Activated CD8-positive, alpha-beta memory T cell treated with anti-CD3 and anti-CD28 coated beads for 24 hours (primary cell): ENCODE results near the gene TSGA10IP.

Source experiments
- DNase-seq: peaks from one replicate; pipeline ENCODE4 v3.0.0-alpha.2; 2020

Gene TSGA10IP

GRCh38 chr11:65945430-65945911 is at the start of gene TSGA10IP:
Gene TSGA10IP, plus strand, starts transcription at chr11:65945480. Its CDS starts 196 bp downstream, at chr11:65945676.
- no peak for DNase-seq

DNA sequence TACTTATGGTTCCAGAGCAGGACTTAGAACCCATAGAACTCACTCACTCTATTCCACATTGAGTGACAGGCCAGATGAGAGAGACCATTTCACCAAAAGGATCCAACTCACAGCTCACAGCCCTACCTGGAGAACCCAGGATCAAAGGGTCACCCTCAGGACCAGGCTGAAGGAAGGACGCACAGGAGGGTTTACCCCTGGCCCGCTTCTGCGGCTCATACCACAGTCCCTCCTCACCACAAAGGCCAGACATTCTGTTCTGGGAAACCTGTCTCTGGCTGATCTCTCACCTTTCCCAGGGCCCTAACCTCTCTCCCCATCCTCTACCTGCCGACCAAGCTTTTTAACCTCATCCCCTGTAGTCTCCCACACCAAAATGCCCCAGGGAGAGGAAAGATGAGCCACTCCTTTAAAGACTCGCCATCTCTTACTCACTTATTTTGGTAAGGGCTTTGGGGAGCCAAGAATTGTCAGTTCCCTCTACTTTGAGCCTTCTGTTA is 49.7 kb upstream of the TSGA10IP start:
- DNase-seq: no peak

DNA sequence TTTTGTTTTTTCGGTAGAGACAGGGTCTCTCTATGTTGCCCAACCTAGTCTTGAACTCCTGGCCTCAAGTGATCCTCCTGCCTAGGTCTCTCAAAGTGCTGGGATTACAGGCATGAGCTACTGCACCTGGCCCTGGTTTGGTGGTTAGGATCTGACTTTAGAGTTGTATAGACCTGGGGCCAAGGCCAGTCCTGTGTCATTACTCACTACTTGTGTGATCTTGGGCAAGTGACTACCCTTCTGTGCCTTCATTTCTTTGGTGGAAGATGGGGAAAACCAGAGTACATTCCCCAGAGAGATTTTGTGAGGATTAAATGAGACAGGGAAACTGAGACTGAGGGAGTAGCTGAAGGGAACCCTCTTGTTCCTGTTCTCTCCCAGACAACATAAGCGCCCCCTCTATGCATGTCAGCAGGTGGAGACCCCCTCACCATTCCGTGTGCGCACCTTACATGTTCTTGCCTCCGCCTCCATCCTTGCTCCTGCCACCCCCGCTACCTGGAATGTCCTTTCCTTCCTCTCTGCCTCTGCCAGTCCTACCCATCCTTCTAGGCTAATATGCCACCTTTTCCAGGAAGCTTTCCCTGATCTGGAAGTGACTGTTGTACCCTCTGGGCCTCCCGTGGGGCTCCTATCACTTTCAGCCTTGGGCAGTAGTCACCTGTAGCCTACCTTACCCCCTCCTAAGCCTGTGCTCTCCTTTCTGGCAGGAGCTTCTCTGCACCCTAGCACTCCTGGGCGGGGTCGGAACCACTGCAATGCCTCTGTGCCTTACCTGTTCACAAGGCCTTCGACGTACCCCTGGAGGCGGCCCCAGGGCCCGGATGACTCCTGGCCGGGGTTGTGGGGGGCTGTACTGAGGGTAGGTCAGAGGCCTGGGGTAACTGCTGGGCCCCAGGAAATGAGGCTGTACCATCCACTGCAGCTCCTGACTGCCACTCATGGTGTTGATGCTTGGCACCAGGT is 49.0 kb upstream of the TSGA10IP start:
- no peak for DNase-seq

- DNase-seq: no peak
Measured at GRCh38 chr11:65897020-65897471, 48.2 kb upstream of the TSGA10IP start.

- DNase-seq: no peak
Measured at GRCh38 chr11:65898656-65899355, 46.5 kb upstream of the TSGA10IP start.

GRCh38 chr11:65899356-65900124 is 45.7 kb upstream of the TSGA10IP start:
- peak; percentile 90 for DNase-seq

DNA sequence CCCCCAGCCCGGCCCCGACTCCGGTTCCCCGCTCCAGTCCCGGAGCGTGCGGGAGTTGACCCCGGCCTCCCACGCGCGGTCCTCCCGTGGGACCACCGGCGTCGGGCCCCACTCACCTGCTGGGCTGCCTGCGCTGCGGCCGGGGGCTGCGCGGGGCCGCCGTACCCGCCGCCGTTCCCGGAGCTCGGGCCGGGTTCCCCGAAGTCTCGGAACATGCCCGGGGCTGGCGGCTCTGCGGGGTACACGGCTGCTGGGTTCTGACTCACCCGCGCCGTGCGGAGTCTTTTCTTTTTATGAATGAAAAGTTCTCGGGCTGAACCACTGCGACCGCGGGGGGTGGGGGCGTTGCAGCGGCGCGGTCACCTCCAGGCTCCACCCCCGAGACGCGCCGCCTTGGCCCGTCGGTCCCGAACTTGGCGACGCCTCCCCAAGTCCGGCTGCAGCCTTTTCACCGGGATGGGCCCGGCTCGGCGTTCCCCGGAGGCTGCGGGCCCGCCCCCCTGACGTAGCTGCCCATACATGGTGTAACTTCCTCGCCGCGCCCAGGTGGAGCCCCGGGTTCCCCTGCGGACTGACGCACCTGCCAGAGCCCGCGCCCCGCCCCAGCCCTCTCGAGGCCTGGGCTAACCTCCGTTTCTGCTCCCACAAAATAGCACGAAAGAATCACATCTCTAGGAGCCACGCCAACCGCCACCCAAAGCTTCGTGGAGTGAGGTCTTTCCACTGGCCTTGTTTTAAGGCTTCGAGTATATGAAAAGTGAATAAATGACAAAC is 45.0 kb upstream of the TSGA10IP start, which contains the start of gene FOSL1:
FOSL1 (minus strand) TSS at position 264 of the 774 bp plus-strand sequence; CDS start at position 215, 49 bp downstream.
- DNase-seq: peak; percentile 96

DNA sequence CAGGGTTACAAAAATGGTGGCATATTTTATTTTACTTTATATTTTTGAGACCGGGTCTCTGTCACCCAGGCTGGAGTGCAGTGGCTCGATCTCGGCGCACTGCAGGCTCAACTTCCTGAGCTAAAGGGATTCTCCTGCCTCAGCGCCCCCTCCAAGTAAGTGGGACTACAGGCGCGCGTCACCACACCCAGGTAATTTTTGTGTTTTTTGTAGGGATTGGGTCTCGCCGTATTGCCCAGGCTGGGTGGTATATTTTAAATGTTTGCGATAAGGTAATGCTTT is 44.4 kb upstream of the TSGA10IP start:
- DNase-seq: no peak

DNA sequence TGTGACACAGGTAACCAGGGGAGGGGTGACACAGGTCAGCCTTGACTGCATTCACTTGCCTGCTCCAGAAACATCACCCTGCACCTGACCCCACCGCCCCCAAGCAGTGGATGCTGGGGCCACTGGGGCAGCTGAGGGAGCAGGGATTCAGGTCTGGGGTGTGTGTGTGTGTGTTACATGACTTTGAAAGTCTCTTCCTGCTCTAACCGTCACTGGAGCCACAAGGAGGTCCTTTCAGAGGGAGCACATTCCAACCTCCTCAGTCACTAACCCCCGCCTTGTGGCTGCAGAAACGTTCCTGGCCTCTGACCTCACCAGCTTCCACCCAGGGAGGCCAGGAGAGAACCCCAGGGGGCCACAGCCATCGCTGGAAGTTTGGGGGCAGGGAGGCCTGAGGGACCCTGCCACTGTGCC is 42.2 kb upstream of the TSGA10IP start:
- DNase-seq: no peak

DNA sequence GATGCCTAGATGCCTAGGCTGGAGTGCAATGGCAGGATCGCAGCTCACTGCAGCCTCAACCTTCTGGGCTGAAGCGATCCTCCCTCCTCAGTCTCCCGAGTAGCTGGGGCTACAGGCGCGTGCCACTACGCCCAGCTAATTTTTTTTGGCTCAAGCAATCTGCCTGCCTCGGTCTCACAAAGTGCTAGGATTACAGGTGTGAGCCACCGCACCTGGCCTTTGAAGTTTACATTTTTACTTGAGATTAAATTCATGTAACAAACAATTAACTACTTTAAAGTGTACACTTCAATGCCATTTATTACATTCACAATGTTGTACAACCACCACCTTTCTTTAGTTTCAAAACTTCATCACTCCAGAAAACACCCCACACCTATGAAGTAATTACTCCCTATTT is 41.6 kb upstream of the TSGA10IP start:
- no peak for DNase-seq

DNA sequence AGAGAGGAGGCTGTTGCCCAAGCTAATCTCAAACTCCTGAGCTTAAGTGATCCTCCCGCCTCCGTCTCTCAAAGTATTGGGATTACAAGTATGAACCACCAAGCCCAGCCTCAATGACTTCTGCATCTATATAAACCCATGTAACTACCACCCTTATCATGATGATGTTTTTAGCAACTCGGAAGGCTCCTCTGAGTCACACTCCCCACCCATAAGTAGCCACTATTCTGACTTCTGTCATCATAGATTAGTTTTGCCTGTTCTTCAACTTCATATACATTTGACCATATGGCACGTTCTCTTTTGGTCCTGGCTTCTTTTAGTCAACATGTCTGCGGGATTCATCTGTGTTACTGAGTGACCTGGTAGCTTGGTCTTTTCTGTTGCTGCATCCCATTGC is 38.7 kb upstream of the TSGA10IP start:
- no peak for DNase-seq

DNA sequence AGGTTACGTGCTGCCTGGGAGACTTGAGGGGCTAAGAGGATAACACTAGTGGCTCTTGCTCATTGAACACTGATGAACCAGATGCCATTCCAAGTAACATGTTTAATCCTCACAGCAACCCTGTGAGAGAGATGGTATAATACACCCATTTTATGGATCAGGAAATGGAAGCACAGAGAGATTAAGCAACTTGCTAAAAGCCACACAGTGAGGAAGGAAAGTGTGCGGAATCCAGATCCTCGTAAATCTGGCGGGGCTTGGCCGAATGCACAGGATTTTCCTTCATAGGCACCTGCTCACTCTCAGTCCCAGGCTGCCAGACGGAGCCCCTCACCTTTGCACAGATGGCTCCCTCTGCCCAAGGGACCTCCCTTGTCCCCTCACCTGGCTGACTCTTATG is 37.4 kb upstream of the TSGA10IP start:
- no peak for DNase-seq

DNA sequence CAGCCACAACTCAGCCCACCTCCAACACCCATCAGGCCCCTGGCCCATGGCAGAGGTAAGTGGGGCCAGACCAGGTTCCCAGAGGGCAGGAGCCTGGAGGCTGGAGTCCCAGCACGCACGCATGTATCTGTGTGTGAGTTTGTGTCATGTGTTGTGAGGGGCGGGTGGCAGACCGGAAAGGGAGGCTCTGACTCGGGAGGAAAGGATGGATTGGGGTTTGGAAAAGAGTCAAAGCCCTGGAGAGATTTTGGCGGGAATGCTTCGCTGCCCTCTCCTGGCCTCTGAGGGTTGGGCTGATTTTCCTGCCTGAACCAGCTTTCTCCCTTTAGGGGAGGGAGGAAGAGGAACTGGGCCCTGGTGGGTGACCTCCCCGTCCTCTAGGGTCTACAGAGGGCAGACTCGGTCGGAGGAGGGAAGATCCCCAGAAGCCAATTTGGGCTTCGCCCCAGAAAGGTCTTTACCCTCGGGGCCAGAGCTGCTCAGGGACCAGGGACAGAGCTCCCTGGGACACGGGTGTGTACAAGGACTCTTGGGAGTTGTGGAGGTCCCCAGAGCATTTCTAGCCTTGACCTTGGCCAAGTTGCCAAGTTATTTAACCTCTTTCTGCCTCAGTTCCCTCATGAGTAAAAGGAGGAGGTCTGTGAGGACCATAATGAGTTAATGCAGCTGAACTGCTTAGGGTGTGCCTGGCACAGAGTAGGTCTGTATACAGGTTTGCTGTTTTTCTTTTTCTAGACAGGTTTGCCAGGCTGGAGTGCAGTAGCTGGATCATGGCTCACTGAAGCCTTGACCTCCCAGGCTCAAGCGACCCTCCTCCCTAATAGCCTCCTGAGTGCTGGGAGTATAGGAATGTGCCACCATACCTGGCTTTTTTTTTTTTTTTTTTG is 33.4 kb upstream of the TSGA10IP start:
- DNase-seq: no peak

- DNase-seq: no peak
Measured at GRCh38 chr11:65912845-65913244, 32.4 kb upstream of the TSGA10IP start.

DNA sequence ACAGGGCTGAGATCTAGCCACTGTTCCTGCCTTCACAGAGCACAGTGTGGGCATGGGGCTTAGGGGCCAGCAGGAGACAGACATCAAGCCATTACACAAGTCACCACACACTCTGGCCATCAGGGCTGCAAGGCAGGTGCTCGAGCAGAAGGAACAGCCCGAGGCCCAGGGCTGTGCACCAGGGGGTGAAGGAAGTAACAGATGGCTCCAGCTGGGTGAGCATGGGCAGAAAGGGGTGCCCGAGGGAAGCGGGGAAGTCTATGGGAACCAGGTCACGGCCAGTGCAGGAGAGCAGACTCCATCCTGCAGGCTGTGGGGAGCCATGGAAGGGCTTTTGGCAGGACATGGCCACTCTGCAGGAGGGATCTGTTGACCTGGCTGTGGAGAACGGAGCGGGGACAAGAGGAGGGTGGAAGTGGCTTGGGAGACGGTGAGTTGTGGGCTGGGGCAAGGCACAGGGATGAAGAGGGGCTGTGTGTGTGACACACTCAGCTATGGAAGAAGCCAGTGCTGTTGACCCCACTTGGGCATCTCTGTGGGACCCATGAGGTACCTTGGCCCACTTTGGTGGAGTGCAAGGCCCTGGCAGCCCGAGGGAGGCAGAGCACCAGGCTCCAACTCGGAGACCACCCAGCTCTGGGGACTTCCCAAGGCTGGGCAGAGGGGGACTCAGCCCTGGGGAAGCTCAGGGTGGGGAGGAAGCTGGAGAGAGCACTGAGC is 30.0 kb upstream of the TSGA10IP start:
- DNase-seq: no peak

DNA sequence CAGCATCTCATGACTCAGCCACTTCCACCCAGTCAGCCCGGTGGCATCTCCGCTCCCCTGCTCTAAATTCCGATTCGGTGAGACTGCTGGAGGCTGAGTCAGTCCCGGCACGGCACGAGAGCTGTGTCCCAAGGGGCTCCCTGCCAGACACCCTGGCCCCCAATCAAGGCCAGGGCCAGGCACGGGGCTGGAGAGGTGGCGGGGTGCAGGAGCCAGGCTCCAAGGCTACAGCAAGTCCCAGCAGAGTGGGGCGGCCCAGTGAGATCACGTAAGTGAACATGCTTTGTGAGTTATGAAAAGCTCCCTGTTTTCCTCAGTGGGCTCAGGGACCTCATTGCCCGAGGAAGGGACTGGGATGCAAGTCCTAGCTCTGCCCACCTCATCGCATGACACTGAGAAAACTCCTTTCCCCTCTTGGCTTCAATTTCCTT is 29.4 kb upstream of the TSGA10IP start:
- no peak for DNase-seq

GRCh38 chr11:65916391-65916790 is 28.9 kb upstream of the TSGA10IP start:
- no peak for DNase-seq

DNA sequence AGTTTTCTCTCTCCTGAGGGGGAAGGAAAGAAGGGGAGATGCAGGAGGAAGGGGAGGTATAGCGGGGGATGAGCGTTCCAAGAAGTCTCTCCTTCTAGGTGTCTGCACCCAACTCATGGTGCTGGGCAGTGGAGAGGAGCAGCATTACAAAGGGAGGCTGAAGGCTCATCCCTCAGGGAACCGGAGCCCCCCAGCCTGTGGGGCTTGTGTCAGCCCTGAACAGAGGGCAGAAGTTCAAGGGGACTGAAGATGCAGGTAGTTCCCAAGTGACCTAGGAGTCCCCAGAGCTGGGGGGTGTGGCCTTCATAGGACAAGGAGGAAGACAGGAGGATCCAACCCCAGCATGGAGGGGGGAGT is 28.2 kb upstream of the TSGA10IP start:
- no peak for DNase-seq

- no peak for DNase-seq
Measured at GRCh38 chr11:65917434-65918210, 27.7 kb upstream of the TSGA10IP start.
